B cell (primary cell): ENCODE results near the gene ISLR2.

Experiments
- CTCF ChIP-seq: fragments of 200-600 bp; IDR thresholded peaks from one replicate; pipeline ENCODE4 v1.8.0; 2022; ENCODE audit warnings: antibody characterized with exemption, mild to moderate bottlenecking
- EZH2 ChIP-seq: IDR thresholded peaks from 2 replicates; pipeline ENCODE4 v1.6.1; 2012; ENCODE audit warnings: borderline replicate concordance, low read depth, mild to moderate bottlenecking, moderate library complexity, low read length; ENCODE audit not compliant: insufficient read depth, poor library complexity, severe bottlenecking

- TF ChIP-seq CTCF, result no peak
- TF ChIP-seq EZH2, result no peak
Observed at GRCh38 chr15:74123131-74123429, 7.3 kb upstream of the ISLR2 start.
